HG03175 (cell line): ENCODE data around the gene FNDC1.
"Not testable (repeated sequence)": the region's sequence is repeated elsewhere in the genome, so short reads cannot be mapped to it uniquely, and the experiment has no call there.

Experiments used
- ATAC-seq: cut with Tn5 transposase; IDR thresholded peaks from one replicate; pipeline ENCODE4 v1.9.1; 2021; ENCODE audit warnings: mild to moderate bottlenecking, moderate library complexity; ENCODE audit not compliant: unreplicated experiment

FNDC1 gene

GRCh38 chr6:159254186-159254585 is 85.0 kb downstream of the FNDC1 start:
- no peak for ATAC-seq

- no peak for ATAC-seq
These were observed 86.3 kb downstream of the FNDC1 start for GRCh38 chr6:159255434-159255951.

DNA sequence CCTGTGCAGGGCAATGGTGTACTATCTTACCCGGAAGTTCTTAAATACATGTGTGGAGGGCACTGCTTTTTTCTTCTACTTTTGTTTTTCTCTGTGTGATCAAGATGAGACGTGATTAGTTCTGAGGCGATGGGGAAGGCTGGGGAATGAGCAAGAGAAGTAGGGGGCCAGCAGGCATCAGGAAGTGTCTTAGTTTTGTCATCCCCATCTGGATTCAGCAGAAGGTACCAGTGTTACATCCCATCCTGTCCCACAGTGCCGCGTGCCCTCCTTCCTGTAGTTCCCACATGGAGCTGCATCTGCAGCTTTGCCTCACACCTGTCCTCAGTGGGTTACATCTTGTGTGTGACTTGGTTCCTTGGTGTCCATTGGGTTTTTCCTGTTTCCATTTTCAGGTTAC is 86.9 kb downstream of the FNDC1 start:
- no peak for ATAC-seq

DNA sequence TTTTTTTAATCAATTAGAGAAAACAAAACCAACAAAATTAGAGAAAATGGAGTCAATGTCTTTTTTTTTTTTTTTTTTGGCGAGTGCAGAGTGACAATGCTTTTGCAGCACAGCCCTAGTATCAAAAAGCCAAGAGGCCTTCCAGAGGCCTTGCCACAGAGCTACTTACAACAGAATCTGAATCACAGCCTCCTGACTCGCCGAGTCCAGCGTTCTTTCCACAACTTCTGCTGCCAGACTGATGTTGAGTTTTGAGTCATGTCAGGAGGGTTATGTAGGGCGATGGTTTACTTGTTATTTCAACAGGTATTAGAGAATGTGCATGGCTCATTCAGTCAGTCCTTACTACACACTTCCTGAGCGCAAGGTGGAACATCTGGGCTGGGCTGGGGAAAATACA is 88.6 kb downstream of the FNDC1 start:
- ATAC-seq, result no peak

GRCh38 chr6:159259441-159260125 is 90.4 kb downstream of the FNDC1 start:
- no peak for ATAC-seq

DNA sequence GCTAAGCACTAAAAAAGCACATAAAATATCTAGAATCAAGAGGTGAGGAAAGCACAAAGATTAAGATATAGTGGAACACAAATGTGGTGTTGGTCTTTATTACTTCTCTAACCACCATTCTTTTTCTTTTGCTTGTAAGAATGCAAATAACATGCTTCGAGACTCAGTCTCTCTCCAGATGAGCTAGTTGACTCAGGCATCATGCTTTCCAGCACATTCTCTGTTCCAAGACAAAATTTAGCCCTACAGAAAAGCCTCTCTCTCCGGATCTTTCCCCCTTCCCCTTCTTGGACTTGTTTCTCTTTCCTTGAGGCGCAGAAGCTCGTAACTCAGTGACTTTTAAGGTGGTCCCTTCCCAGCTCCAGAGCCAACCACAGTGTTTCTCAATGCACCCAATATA is 91.0 kb downstream of the FNDC1 start:
- no peak for ATAC-seq

GRCh38 chr6:159261995-159262394 is 92.8 kb downstream of the FNDC1 start:
- ATAC-seq, result no peak

DNA sequence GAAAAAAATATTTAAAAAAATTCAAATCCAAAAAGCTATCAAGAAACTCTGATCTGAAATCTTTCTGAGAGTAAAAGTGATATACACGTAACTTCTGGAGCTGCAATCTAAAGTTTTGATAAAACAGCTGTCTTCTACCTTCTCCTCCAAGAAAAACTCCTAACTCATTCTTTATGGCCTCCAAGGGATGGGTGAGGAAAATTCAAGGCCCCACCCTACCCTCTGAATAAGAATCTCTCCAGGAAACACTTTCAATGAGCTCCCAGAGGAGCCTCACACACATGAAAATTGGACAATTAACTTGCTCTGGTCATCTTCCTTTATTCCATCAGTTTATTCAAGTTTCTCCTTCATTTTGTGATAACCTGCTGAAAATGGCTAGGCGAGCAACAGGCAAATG is 93.4 kb downstream of the FNDC1 start:
- ATAC-seq, result no peak

DNA sequence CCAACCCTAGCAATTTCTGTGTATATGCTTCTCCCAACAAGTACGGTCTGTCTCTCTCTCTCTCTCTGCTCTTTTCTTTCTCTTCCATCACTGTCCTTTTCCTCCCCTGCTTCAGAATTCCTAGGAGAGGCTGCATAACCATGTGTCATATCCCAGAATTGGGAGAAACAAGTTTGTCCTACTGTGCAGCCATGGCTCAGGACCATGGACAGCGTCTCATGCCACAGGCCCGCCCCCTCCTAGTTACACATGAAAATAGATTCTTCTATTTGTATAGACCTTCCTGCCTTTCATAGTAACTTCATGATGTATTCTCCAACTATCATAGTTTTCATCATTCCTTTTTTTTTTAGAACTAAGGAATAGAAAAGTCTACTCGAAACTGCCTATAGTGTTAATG is 98.0 kb downstream of the FNDC1 start:
- ATAC-seq, result no peak

DNA sequence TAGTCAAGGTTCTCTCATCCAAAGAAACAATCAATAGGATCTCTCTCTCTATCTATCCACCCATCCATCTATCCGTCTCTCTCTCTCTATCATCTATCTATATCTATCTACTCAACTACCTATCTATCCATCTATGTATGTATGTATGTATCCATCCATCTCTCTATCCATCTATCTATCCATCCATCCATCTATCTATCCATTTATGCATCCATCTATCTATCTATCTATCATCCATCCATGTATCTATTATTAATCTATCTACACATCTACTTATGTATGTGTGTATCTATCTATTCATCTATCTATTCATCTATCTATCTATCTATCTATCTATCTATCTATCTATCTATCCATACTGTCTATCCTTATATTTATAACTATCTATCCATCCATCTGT is 99.3 kb downstream of the FNDC1 start:
- no peak for ATAC-seq

DNA sequence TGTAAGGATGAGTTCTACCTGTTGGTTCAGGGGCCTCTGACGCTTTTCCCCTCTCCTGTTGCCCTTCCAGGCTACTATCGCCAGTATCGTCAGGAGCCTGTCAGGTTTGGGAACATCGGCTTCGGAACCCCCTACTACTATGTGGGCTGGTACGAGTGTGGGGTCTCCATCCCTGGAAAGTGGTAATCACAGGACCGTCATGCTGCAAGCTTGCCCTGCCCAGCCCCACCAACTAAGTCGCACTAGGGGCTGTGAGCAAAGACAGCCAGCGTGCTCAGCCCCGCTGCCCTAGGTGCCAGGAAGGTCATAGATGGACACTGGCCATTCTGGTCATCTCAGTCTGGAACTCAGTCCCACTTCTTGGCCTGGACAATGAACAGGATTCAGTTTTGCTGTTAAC is 102.1 kb downstream of the FNDC1 start:
- no peak for ATAC-seq

- no peak for ATAC-seq
These were observed 109.4 kb downstream of the FNDC1 start for GRCh38 chr6:159278626-159279025.

GRCh38 chr6:159279790-159280277 is 110.6 kb downstream of the FNDC1 start:
- ATAC-seq, result no peak

- no peak for ATAC-seq
These were observed 113.2 kb downstream of the FNDC1 start for GRCh38 chr6:159282421-159282820.

- ATAC-seq, result not testable (repeated sequence)
These were observed 115.5 kb downstream of the FNDC1 start for GRCh38 chr6:159284661-159285060.

GRCh38 chr6:159298840-159299239 is 129.6 kb downstream of the FNDC1 start:
- no peak for ATAC-seq

GRCh38 chr6:159299566-159299965 is 130.4 kb downstream of the FNDC1 start:
- ATAC-seq, result no peak

- ATAC-seq, result no peak
These were observed 132.1 kb downstream of the FNDC1 start for GRCh38 chr6:159301277-159301676.

GRCh38 chr6:159301810-159302593 is 132.8 kb downstream of the FNDC1 start:
- no peak for ATAC-seq

GRCh38 chr6:159302594-159302992 is 133.4 kb downstream of the FNDC1 start:
- no peak for ATAC-seq

GRCh38 chr6:159303159-159303558 is 134.0 kb downstream of the FNDC1 start:
- no peak for ATAC-seq

- ATAC-seq, result no peak
These were observed 134.6 kb downstream of the FNDC1 start for GRCh38 chr6:159303784-159304183.
